NCI-H1930 (cell line): ENCODE results near the gene TNFRSF25.
"Not testable (repeated sequence)": the region's sequence is repeated elsewhere in the genome, so short reads cannot be mapped to it uniquely, and the experiment has no call there.

Source experiments
- DNase-seq, 2 experiments: peaks; one replicate each; lab custom pipeline; 2025; lab: John Stamatoyannopoulos, UW

Gene TNFRSF25

DNA sequence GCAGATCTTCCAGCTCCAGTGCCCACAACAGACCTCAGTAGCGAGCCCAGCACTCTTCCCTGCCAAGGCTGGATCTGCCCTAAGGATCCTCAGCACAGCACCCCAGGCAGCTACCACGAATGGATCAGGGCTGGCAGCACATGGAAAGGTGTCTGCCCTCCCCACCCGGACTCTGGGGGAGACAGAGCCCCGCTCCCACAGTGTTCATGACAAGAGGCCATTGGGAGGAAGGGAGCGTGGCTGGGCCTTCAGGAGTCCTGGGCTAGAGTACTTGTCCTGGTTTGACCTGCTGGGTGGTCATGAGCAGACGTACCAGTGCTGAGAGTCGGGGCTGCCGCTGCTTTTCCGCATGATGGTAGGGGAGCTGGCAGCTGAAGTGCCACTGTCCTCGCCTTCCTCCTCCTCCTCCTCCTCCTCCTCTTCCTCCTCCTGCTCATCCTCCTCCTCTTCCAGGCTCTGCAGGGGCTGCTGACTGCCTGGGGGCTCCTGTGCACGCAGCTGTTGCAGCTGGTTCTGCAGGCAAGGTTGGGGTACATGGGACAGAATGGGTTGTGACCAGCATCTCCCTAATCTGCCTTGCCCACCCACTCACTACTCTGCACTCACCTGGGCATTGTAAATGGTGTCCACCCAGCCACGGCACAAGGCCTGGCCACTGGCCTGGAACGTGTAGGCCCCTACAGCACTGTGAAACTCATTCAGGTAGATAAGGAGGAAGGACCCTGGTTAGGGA lies 2.9 kb upstream of the TNFRSF25 start:
- no peak for DNase-seq

DNA sequence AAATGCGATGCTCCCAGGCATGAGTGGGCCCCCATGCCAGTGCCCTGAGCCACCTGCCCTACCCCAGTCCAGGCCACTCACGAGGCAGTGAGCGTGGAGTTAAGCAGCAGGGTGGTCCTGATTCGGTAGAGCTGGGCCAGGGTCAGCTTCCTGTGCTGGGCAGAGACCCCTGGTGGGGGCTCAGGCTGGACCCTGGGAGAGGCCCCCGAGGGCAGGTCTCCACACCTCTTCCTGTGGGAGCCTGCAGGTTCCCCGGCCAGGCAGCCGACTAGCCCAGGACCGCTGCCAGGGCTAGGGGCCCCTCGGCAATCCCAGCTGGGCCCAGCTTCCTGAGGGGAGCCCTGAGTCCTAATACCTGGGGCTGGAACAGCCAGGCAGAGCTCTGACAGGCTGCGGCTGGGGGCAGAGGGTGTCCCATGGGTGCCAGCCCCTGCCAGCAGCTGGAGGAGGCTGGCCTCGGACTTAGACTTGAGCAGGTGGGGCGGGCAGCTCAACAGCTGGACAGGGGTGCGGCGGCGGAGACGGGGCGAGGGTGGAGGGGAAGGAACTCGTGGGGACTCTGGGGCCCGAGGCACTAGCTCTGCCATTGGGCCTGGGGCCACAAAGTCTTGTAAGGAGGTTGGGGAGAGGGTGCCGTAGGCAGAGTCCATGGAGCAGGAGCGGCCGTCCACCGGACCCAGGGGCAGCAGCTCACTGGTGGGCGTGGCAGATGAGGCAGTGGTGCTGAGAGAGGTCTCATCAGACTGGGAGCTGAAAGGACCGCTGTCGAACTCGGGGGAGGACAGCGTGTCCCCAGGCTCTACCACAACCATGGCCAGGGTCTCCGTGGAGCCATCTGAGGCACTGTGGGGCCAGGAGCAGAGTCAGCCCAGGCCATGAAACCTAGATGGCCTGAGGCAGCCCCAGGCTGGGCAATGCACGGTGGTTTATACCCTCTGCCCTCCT lies 2.0 kb upstream of the TNFRSF25 start:
- DNase-seq, result no peak

DNA sequence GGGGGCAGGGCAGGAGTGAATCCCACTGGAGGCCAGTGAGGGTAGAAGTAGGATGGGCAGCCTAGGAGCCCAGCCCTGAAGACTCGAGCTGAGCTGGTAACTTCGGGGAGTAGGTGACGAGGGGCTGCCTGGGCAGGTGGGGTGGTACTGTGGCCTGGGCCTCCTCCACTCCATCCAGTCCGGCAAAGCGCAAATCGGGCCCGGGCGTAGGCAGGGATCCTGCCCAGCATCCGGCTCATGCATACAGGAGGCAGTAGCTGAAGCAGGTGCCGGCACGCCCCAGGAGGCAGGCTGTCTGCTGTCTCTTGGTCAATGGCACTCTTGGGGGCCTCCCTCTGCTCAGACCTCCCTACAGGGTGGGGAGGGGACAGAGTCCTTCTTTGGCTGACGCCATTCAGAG lies 1.3 kb upstream of the TNFRSF25 start:
- no peak for DNase-seq

DNA sequence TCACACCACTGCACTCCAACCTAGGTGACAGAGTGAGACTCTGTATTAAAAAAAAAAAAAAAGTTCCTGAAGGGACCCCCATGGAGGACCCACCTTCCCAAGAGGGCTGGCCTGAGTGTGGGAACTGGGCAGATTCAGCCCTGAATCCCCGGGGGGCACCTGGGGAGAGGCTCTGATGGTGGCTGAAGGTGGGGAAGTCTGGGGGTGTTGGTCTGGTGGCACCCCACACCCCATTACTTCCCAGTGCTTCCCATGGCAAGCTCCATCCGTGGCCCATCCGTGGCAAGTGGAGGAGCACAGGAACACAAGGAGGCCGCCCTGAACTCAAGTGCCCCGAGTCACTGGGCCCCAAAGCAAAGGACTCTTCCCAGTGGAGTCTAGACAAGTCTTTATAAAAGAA lies 778 bp upstream of the TNFRSF25 start:
- DNase-seq, result no peak

DNA sequence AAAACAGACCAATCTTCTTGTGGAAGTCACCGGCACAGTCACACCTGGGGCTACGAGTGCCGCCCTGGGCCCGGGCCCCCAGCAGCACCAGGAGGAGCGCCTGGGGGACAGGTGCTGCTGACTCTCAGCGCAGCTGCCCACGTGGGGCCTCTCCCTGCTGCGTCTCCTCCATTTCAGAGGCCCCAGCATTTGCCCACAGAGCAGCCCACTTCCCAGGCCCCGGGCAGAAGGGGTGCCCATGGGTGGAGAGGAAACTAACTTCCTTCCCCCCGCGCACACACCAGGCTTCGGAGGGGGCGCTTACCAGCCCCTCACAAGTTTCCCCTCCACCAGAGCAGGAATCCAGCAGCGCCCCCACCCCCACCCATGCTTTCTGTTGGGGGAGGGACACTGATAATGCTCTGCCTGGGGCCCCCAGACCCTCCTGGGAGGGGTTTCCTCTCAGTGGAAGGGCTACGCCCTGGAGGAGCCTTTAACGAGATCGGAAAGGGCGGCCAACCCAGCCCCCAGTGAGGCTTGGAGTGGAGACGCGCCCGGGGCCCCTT lies 440 bp downstream of the TNFRSF25 start:
- DNase-seq, result no peak

DNA sequence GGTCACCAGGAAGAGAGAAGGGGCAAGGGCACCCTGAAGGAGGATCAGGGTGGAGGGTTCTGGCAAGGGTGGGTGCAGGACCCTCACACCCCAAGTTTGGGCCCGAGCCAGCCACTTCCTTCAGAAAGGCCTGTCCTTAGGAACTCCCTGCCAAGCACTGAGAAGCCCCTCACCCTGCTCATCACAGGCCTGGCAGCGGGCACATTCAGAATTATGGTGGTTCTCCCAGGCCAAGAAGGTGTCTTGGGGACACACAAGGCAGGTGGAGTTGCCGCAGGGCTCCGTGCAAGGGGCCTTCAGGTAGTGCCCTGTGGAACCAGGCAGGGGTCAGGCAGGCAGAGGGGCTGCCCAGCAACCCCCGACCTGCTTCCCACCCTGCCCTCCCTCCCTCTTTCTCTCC lies 1.1 kb downstream of the TNFRSF25 start:
- DNase-seq, result no peak

DNA sequence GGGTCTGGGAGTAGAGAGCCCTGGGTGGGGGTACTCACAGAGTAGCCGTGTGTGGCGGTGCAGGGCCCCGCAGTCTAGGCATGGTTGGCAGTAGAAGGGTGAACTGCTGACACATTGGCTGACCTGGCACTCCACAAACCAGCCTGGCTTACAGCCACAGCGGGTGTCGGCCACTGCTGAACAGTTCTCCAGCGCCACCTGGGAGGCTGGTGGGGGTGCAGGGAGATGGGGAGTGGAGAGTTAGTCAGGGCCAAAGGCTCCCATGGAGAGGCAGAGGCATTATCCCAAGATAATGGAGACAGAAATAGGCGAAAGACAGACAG lies 1.5 kb downstream of the TNFRSF25 start:
- DNase-seq, result no peak

DNA sequence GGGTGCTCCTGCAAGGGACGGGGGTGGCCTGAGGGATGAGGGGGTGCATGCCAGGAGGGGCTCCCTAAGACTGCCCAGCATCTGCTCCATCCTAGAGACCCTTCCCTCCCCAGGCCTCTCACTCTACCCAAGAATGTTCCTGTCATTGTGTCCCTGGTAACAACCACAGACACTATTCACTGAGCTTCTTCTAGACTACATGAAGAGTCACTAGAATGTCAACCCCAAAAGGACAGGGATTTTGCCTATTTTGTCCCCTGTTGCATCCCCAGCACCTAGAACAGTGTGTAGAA lies 2.9 kb downstream of the TNFRSF25 start:
- no peak for DNase-seq

DNA sequence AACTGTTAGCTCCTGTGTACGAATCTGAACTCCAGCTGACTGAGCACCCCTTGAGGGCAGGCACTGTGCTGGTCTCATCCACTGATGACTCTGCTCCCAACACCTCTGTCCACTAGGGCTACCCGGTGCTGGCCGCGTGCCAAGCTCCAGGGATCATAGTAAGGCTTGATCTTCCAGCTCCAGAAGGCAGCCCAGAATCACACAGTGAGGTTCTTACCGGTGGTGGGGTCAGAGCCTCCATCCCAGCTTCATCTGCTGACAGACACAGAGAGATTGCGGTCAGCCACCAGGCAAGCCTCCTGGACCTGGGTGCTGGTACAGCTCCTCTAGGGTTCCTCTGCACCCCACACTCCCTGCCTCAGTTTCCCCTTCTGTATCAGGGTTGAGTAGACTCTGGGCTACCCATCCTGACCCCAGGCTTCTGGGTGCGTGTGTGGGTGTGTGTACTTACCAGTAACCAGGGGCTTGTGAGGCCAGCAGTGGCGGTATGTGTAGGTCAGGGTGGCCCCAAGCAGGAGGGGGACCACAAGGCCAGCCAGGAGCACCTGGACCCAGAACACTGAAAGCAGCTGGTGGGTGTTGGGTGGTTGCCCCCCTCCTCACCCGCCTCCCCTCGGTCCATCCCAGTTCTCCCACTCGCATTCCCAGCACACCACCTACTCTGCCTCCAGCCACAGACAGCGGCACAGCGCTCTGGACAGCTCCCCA lies 3.4 kb downstream of the TNFRSF25 start:
- no peak for DNase-seq

DNA sequence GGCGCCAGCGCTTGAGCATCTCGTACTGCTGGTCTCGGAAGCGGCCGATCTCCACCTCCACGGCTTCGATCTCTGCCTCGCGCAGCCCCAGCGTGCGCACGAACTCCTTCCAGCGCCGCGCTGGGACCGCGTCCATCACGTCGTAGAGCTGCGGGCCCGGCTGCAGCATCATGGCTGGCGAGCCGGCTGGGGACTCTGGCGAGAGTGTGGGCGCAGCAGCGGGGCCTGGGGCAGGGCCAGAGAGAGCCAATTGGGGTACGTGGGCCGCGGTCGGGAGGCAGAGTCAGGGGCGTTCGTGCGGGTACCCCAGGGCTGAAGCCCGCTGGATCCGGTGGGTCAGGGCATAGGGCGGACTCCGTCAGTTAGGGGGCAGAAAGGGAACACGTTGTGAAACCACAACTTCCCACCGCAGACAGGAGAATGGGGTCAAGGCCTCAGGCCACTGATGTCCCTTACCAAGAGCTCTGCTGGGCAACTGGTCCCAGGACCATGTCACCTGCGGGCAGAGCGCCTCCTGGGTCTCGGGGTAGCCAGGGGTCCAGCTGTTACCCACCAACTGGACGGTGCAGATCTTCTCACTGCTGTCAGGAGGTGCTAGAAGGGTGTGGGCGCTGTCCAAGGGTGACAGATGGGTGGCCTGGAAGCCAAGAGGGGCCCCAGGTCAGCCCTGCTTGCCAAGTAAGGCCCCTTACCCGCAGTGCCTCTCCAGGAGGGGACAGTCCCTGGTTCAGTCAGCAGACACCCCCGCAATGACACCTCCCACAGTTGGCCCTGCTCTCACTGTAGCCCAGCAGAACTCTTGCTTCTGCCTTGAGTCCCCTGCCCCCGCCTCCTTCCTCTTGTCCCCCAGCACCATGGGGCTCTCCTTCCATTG lies 4.2 kb downstream of the TNFRSF25 start:
- no peak for DNase-seq

DNA sequence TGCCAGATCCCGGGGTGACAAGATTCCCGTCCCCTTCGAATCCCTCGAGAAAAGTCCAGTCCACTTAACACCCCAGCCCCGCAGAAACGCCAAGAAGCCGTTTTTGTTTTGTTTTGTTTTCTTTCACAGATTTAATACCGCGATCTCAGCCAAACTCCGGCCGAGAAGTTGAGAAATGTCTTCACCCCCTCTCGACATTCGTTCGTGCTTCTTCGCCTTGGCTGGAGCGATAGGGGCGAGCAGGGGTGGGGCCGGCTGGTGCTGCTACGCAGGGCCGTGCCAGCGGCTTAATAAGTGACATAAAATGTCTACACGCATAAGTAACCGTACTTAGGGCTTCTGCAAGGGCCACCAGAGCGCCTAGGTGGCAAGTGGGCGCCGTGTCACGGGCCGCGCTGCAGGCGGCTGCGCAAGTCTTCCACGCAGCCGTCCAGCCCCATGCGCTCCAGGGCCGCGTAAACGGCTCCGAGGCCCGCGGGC lies 4.9 kb downstream of the TNFRSF25 start:
- no peak for DNase-seq

DNA sequence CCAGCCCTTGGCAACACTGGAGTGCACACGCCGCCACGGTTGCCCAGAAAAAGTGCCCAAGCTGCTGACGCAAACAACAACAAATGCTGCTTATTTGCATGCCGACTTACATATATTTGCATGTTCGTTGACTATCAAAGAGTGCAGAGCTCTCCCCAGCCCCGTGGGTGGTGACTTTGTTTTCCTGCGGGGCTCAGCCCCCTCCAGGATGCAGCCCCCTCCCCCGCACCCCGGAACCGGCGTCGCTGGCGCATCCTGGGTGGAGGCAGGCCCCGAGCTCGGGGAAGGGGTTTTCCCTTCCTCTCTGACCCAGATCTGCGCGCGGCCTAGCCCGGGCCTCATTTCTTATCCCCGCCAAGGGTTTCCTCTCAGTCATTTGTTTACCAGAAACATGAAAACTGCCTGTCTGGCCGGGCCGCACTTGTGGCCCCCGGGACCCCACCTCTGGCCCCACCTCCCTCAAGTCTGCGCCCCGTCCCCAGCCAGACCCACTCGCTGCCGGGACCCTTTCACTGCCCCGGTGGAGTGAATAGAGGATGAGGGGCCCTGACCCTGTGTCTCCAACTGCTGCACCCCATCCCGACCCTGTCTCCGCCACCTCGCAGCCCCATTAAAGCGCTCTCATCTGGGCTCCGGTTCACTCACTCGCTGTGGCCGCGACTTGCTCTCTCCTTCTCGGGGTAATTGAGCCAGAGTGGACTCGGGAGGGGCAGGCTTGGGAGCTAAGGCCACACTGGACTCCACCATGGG lies 5.5 kb downstream of the TNFRSF25 start:
- DNase-seq, result no peak

DNA sequence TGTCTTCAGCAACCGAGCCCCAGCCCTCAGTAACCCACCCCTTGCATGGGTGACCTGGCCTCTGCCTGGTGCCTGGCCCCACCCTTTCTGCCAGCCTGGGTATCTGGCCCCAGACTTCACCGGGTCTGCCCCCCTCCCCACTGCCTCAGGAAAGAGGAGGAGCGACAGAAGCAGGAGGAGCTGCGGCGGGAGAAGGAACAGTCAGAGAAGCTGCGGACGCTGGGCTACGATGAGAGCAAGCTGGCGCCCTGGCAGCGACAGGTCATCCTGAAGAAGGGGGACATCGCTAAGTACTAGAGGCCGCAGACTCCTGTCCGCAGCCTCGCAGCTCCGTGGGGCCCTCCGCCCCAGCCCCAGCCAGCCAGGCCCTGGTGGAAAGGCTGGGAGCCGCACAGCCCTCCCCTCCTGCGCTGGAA lies 6.1 kb downstream of the TNFRSF25 start:
- DNase-seq, result no peak

DNA sequence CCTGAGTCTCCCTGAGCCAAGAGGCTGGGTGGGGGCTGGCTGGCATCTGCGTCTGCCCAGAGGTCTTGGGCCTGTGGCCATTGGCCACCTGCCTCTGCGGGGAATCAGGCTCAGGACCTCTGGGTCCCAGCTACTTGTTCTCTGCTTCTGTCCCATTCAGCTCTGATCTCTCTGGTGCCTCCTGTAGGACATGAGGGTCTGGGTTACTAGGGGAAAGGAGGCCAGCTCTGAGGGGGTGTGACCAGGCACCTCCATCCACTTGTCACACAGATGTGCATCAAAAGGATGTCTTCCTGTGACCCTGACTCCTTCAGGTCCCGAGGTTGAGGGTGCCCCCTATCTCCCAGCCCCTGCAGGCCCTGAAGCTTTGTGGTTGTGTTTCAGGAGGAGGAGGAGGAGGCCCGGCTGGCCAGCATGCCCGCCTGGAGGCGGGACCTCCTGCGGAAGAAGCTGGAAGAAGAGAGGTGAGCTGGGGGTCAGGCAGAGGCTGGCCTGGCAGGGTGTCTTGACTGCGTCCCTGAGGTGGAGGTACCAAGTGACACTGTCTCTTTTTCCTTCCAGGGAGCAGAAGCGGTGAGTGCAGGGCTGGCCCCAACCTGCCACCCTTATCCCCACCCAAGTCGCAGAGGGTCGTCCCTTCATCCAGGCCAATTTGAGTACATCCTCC lies 9.0 kb downstream of the TNFRSF25 start:
- no peak for DNase-seq

DNA sequence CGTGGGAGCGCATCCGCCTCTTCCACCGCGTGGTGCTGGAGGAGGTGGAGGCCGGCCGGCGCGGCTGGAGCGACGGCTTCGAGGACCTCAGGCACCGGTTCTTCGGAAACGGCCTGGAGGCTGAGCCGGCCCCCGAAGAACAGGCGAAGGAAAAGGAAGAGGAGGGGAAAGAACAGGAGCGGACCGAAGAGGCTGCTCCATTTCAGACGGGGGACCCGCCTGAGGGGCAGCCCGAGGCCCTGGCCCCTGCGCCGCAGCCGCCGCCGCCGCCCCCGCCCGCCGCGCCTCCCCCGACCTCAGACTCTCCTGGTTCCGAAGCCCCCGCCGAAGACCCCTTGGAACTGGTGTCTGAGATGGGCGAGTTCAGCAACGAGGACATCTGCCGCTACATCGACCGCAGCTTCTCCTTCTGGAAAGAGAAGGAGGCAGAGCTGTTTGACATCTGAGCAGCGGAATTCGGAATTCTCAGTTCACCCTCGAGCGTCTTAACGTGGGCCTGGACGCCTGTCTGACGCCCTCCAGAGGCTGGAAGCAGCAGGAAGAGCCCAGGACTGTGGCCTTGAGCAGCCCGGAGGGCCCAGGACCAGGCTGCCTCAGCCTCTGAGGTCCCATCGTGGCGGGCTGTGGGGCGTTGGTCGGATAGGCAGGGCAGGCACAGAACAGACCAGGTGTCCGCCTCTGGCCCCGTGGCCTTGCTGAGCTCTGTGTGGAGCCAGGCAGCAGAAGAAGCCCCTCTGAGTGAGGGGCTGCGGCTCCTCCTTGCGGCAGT lies 10.0 kb downstream of the TNFRSF25 start:
- not testable (repeated sequence) for DNase-seq

DNA sequence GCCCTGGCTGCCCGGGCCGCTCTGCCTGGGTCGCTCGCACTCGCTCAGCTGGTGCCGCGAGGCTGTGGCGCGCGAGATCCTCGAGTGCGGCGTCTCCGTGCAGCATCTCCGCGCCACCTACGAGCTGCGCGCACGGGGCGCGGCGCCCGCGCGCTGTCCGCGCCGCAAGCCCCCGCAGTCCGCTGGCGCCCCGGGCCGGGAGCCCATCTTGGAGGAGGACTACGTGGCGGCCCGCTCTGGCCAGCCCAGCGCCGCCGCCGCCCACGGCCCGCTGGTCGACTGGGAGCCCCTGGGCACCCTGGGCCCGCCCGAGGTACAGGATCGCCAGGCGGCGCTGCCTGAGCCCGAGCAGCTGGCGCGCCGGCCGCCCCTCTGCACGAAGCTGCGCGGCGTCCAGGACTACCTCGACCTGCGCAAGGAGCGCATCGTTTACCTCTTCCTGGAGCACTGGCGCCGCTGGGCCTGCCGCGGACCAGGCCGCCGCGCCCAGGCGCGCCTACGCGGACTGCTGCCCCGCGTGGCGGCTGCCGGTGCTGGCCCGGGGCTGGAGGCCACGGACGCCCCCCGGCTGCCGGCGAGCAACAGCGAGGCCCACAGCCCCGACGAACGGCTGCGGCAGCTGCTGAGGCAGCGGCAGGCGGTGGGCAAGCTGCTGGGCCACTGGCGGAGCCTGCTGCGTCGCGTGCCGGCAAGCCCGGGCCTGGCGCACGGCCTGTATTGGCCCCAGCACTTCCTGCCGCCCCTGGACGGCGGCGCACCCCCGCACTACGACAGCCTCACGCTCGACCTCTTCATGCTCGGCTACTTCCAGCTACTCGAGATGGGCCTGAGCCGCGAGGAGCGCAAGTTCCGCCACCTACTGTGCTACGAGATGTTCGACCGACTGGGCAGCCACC lies 10.9 kb downstream of the TNFRSF25 start:
- DNase-seq, result no peak

DNA sequence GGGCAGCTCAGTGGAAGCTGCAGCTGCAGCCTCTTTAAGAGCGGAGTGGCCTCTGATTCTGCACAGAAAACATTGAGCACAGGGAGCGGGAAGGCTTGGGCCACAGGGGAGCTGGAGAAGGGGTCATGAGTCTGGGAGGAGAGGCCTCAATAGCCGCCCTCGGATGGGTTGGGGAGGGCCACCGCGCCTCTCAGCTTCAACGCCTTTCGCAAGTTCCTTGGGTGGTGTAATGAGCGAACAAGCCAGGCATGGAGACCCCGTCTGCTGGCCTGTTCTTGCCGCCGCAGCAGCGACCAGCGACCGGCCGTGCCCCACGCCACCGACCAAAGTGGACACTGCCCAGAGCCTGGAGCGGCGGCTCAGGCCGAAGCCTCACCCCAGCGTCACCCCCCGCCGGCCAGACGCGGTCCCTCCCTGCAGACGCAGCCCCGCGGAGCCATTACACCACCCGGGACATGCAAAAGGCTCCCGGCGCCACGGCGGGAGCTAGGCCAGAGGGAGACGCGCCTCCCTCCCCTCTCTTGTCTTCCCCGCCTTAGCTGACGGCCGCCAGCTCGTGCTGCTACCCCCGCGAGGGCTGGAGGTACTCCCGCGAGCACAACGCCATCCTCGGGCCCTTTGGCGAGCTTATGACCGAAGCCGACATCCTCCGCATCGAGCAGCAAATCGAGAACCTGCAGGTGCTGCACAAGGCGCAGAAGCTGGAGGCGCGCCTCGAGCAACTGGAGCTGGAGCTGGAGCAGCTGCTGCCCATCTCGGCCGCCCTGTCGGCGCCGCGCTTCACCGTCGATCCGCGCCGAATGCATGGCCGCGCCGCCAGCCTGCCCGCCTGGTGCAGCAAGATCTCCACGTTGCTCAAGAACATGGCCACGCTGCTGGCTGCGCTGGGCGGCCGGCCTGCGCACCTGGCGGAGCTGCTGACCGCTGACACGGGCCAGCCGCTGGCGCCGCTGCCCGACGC lies 11.8 kb downstream of the TNFRSF25 start:
- DNase-seq, result not testable (repeated sequence)
